Activated effector memory CD4-positive, alpha-beta T cell treated with Interleukin-2 at 50 U/mL for 16 hours (primary cell): Measurements from ENCODE around the gene B4GALT5.
A peak's percentile ranks its signal among the peaks of the same experiment; 100 is the strongest.
"Not testable (repeated sequence)": the region's sequence is repeated elsewhere in the genome, so short reads cannot be mapped to it uniquely, and the experiment has no call there.

ENCODE experiments used
- DNase-seq: peaks from one replicate; pipeline ENCODE4 v3.0.0-alpha.2; 2020

Gene B4GALT5, protein sequence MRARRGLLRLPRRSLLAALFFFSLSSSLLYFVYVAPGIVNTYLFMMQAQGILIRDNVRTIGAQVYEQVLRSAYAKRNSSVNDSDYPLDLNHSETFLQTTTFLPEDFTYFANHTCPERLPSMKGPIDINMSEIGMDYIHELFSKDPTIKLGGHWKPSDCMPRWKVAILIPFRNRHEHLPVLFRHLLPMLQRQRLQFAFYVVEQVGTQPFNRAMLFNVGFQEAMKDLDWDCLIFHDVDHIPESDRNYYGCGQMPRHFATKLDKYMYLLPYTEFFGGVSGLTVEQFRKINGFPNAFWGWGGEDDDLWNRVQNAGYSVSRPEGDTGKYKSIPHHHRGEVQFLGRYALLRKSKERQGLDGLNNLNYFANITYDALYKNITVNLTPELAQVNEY

DNA sequence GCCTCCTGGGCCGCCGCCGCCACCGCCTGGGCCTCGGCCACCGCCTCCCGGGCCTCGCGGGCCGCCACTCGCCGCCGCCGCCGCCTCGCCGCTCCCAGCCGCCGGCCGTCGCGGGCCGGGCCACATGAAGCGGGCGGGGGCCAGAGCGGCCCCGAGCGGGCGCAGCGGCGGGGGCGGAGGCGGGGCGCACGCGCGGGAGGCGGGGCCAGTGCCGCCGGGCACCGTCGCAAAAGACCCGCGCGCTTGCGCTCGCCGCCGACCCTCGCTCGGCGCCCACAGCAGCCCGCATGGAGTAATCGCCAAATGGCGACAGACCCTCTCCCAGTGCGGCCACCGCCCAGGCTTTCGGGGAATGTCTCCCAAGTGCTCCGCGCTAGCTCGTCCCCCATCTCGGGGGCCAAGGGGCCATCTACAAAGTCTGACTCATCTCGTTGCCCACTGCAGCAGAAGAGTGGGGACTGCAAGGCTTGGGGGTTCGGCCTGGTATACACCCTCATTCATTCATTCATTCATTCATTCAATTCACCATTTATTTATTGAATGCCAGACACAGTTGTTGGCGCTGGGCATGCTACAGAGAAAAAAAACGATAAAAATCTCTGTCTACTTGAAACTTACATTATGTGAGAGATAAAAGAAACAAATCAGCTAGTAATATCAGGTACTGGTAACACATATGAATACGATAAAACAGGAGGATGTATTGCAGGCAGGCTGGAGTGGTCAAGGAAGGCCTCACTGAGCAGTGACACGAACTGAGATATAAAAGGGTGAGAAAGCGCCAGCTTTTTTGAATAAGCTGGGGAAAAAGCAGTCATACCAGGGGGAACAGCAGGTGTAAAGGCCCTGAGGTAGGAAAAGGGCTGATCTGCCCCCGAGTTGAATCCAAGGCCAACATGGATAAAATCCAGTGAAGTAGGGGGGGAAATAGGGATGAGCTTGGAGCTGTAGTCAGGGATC, at the start of gene B4GALT5:
Gene B4GALT5, minus strand, starts transcription at position 126 of the 960 bp plus-strand sequence. CDS start 188 bp downstream, outside the sequence.
- DNase-seq, result peak; percentile 57

DNA sequence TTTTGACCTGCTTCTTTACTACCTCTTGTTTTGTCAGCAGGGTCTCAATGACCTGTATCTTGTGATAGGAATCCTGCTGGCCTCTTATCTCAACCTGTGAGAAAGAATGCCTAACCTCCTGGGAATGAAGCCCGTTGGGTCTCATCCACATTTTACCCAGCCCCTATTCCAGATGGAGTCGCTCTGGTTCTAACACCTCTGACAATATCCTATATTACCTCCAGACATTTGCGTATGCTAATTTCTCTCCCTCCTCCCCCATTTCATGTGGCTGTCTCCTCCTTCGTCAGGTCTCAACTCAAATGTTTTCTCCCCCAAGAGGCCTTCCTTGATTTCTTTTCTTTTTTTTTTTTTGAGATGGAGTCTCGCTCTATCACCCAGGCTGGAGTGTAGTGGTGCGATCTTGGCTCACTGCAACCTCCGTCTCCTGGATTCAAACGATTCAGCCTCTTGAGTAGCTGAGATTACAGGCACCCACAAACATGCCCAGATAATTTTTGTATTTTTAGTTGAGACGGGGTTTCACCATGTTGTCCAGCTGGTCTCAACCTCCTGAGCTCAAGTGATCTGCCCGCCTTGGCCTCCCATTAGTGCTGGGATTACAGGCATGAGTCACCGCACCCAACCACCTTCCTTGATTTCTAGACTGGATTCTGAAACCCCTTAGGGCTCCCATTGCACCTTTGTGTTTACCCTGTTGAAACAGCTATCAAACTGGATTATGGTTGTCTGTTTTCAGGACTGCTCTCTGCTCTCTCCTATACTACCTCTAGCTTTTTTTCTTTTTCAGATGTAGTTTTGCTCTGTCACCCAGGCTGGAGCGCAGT, 49.5 kb upstream of the B4GALT5 start:
- no peak for DNase-seq

DNA sequence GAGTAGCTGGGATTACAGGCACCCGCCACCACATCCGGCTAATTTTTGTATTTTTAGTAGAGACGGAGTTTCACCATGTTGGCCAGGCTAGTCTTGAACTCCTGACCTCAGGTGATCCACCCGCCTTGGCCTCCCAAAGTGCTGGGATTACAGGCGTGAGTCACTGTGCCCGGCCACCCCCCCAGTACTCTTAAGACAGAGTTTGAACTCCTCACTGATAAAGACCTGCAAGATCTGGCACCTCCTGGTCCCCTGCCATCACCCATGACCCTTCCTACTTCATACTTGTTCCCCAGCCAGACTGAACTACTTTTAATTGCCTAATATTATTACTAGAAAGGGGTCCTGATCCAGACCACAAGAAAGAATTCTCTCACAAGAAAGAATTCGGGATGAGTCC, 48.2 kb upstream of the B4GALT5 start:
- DNase-seq, result not testable (repeated sequence)

DNA sequence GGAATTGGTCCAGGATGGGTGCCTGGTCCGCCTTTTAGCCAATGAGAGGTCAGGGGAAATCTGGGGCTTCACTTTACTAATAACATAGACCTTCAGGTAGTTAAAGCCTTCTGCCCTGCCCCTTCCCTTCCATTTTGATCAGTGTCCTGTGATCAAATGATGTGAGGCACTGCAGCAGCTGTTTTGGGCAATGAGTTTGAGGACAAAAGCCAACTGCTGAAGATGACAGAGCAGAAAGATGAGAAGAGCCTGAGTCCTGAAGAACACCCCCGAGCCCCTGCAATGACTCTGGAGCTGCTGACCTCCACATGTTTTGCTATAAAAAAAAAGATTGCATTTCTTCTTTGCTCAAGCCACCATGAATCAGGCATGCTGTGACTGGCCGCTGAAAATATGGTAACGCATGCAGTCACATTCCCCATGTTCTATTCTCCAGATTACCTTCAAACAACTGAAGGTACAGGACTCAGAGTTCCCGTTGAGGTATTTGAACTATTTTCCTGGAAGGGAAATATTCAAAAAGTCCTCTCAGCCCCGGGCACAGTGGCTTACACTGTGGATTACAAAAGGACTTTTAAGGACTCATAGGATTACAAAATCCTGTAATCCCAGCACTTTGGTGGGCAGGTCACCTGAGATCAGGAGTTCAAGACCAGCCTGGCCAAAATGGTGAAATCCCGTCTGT, 45.7 kb upstream of the B4GALT5 start:
- DNase-seq, result no peak

DNA sequence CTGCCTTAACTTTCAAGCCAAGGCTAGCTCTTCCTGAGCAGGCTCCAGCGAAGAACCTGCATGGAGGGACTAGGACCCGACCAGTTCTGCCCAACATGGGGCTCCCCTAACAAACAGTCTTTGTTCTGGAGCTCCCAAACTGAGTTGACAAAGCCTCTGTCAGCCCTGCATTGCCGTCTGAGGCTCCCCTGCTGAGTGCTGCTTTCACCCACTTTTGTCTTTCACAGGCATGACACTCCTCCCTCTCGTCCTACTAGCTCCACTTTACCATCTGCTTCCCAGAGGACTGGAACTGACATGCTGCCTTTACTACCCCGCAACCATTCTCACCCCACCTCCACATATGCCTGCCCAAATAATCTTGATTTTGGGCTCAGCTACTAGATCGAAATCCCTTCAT, 45.1 kb upstream of the B4GALT5 start:
- no peak for DNase-seq

DNA sequence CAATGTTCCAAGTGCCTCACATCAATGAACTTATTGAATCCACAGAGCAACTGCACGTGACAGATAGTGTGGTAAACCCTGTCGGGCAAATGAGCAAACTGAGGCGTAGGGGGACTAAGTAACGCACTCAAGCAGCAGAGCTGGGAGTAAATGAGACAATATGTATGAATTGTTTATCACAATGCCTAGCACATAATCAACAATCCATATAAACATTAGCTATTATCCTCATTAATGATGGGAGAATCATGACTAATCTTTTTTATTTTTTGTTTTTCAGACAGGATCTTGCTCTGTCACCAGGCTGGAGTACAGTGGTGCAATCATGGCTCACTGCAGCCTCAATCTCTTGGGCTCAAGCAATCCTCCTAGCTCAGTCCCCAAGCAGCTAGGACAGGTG, 43.9 kb upstream of the B4GALT5 start:
- DNase-seq, result no peak

DNA sequence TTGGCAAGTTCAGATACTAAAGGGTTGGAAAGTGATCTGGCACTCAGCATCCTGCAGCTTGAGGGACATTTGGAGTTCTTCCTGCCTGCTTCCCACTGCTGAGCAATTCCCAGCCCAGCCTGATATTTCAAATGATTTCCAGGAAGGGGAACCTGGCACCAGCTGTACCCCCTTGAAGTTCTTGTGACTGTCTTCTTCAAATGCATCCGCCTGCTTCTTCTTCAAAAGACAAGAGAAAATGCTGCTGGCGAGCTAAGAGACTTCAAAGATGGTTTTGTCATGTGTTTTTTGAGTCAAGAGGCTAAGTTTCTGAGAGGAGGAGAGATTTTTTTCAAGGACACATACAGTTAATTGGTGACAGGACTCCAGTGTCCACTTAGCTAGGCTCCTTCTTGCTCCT, 42.6 kb upstream of the B4GALT5 start:
- DNase-seq, result no peak

DNA sequence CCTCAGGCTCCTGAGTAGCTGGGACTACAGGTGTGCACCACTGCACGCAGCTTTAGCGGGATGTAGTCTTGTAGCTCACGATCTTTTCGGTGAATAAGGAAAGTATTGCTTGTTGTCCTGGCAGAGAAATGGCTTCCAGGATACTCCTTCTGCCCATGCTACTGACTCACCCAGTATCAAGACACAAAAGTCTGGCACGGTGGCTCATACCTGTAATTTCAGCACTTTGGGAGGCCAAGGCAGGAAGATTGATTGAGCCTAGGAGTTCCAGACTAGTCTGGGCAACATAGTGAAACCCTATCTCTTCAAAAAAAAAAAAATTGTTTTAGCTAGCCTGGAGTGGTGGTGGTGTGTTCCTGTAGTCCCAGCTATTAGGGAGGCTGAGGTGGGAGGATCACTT, 40.9 kb upstream of the B4GALT5 start:
- DNase-seq, result no peak

DNA sequence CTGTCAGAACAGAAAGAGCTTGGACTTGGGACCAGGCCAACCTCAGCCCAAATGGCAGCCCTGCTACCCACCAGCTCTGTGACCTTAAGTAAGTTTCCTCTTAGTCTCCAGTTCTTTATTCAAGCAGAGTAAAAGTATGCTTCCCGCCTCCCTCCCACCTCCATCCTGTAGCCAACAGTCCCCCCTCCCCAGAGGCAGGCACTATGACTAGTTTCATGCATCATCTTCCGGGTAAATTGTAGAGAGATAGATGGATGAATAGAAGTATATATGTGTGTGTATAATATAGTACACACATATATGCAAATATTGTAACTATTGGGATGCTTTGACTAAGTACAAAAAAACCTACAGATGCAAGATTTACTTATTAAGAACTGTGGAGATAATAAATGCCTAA, 39.5 kb upstream of the B4GALT5 start:
- DNase-seq, result no peak

DNA sequence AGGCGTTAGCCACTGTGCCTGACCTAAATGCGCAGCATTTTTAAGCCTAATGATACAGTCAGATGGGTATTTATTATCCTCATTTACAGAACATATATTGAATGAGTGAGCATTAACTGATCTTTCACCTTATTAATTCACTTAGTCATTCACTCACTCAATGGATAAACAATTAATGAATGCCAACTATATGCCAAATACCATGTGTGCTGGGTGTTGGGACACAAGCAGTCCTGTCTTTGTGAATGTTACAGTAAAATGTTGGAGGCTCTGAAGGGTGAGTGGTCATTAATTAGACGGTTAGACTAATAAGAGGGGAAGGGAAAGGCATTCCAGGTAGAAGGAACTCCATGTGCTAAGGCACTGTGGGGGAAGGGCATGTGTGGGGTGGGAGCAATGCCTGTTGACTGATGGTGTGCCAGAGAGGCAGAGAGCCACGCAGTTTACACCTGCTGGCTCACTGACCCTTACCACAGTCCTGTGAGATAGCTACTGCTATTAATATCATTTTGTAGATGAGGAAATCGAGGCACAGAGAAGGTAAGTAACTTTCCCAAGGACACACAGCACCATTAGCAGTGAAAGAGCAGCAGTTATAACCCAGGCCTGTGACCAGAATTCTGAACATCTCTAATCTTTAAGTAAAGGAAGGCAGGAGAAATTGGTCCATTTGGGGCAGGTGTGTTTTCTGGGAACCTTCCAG, 38.7 kb upstream of the B4GALT5 start:
- DNase-seq, result no peak

DNA sequence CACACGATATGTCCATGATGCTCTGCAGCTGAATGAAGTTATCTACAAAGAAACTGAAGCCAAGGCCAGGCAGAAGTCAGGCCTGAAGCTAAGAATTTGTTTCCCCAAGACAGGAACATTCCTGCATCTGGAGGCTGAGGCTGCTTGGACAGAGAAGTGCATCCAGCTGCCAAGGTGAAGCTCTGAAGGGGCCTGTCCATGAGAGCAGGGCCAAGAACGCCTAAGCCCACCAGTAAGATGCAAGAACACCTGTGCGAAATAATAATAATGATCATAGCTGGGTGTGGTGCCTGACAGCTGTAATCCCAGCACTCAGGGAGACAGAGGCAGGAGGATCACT, 37.7 kb upstream of the B4GALT5 start:
- DNase-seq, result no peak

DNA sequence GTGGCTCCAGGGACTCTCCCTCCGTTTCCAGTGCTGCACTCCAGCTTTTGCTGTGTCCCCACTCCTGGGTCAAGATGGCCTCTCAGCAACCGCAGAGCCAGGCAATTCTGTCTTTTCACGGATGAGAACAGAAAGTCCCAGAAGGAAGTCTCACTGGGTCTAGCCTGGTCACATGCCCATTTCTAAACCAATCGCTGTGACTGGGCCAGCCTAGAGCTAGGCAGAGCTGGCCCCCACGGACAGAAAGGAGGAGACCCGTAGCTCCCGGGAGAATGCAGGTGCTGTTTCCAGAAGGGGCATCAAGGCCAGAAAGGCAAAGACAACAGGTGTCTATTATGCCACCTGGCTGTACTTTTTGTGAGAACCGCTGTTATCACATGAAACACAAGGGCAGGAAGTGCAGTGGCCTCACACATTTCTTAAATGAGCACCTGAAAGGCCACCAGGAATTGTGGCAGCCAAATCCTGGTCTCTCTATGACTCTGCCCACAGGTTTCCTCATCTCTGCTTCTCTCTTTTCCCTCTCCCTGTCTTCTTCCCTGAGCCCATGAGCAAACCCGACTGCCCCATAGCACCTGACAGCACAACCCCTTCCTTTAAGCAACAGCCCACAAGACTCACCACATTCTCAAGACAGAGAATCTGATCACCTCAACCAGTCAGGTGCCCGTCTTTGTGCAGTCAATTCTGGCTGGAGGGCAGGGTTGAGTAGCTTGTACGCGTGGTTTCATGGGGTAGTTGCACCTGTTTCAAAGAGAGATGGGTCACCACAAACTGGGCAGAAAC, 37.1 kb upstream of the B4GALT5 start:
- DNase-seq, result no peak

DNA sequence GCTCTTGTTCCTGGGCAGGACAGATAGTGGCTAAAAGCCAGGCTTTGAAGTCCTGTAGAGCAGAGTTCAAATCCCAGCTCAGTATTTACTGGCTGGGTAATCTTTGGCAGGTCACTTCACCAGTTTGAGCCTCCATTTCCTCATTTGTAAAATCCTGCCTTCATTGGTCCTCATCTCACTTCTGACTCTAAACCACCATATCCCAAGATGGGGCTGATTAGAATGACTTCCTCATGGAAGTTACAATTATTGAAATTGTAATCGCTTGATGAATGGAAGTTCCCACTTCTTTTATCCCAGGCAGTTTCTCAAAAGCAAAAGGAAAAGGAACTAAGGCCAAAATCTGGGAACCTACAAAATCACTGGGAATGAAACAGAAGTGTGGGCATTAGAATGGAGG, 35.9 kb upstream of the B4GALT5 start:
- no peak for DNase-seq

DNA sequence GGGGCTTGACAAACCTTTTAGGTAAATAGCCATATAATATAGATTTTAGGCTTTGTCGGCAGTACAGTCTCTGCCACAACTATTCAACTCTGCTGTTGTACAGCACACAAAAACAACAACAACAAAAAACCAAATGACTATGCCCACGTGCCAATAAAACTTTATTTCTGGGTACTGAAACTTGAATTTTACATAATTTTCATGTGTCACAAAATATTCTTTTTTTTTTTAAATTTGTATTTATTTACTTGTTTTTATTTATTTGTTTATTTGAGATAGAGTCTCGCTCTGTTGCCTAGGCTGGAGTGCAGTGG, 34.8 kb upstream of the B4GALT5 start:
- DNase-seq, result no peak

DNA sequence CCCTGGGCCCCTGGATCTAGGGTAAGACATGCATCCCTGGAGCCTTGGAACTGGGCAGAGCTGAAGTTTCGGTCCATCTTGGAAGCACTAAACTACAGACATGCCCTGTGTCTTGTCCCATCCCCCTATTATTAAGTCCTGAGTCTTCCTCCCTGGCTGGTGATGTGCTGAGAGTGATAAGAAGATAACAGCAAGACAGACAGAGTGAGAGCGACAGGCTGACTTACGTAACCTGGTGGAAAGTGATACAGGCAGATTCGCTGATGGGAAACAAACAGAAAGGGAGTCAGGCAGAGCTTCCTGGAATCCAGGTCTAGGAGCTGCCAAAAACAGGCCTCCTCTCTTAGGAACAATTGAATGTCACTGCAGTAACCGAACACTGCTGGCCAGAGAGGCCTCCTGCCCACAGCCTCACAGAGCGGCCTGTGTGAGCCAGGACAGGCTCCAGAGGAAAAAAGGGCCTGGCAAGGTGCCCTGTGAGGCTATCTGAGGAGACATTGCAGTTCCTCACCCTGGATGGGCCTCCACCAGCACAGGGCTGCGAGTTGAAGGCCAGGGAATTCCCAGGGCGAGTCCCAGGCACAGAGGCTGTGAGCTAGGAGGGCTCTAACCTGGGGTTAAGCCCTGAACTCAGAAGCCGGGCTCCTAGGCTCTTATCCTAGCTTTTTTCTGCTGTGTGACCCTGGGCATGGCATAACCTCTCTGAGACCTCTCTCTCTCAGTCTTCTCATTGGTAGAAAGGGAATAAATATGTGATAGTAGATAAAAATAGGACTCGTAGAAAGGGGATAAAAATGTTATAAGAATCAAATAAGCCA, 34.2 kb upstream of the B4GALT5 start:
- no peak for DNase-seq

DNA sequence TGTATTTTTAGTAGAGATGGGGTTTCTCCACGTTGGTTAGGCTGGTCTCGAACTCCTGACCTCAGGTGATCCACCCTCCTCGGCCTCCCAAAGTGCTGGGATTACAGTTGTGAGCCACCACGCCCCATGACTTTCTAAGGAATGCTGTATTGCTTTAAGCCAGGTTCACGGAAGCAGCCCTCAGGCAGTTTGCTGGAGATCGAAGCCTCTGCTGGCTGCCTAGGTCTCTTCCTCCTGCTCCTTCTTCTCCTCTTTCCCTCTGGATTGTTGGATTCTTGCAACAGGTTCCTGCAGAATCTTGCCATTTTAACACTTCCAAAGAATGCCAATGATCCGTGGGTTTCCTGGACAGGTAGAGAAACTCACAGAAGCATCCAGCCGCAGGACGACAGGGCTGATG, 29.3 kb upstream of the B4GALT5 start:
- no peak for DNase-seq

DNA sequence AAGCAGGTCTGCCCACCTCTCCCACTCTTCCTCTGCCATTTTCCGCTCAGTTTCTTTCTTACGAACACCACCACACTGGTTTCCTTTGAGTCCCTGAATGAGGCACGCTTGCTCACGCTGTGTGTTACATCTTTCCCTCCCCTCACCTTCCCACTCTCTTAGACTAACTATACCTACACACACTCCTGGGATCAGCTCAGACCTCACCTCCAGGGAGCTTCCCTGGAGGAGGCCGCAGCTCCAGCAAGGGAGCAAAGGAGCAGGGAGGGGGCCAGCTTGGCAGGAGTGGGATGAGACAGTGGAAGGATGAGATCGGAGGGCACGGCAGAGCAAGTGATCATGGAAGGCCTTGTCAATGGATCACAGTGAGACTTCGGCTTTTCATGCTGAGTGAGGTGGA, 28.3 kb upstream of the B4GALT5 start:
- no peak for DNase-seq

DNA sequence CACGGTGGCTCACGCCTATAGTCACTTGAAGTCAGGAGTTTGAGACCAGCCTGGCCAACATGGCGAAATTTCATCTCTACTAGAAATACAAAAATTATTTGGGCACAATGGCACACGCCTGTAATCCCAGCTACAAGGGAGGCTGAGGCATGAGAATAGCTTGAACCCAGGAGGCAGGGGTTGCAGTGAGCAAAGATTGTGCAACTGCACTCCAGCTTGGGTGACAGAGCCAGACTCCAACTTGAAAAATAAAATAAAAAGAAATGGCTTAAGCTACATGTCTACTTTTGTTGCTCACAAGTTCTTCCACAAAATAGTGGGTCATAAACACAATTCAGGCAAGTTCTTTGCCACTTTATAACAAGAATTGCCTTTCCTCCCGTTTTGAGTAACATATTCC, 27.1 kb upstream of the B4GALT5 start:
- no peak for DNase-seq

DNA sequence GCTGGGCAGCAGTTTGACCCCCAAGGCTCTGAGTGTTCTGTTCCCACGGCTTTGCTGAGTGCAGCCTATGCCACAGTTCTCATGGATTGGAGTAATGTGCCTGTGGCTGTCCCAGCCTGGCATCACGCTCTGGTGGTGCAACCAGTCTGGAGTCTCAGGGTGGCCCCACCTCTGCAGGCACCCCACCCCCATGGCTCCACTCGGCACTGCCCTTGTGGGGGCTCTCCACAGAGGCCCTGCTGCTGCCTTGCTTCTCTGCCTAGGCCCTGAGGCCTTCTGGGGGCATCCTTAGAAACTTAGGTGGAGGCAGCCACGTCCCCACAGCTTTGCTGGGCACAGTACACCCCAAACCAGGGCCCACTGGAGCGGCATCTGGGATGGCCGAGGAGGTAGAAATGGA, 25.4 kb upstream of the B4GALT5 start:
- DNase-seq, result no peak

DNA sequence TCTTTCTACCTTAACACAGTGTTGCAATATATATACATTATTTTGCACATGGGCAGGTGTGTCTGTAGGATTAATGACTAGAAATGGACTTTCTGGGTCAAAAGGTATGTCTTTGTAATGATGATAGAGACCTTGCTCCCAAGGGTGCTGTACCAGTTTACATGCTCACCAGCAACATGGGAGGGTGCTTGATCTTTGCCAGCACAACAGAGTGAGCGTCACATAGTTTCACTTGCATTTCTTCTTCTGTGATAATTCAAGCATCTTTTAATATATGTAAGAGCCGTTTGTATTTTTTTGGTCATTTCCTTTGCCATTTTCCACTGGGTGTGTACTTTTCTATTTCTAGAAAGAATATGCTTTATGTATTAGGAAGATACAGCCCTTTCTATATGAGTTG, 23.6 kb upstream of the B4GALT5 start:
- no peak for DNase-seq
